Transverse colon (tissue), 3 donors: ENCODE measurements around the gene TYMP.

Source experiments
- EP300 ChIP-seq: sonication (generic); formaldehyde crosslinking; IDR thresholded peaks from one replicate; pipeline ENCODE4 v1.6.1; 2017; ENCODE audit warnings: antibody characterized with exemption, low read depth
- POLR2AphosphoS5 ChIP-seq, 3 donors: sonication (generic); formaldehyde crosslinking; IDR thresholded peaks; one replicate each; pipeline ENCODE4 v1.6.1; 2016; ENCODE audit warnings: antibody characterized with exemption in 3 of 3

GRCh38 chr22:50576806-50577696 is 47.2 kb upstream of the TYMP start:
- TF ChIP-seq POLR2AphosphoS5 (IDR thresholded peaks at IDR 0.05): no peak
- no peak for TF ChIP-seq EP300
